GM21381 (cell line): ENCODE results near the gene B4GALNT4.
A peak's percentile ranks its signal among the peaks of the same experiment; 100 is the strongest.
"Not testable (repeated sequence)": the region's sequence is repeated elsewhere in the genome, so short reads cannot be mapped to it uniquely, and the experiment has no call there.

Experiments
- ATAC-seq: cut with Tn5 transposase; IDR thresholded peaks from one replicate; pipeline ENCODE4 v1.9.1; 2021; ENCODE audit warnings: mild to moderate bottlenecking, moderate library complexity; ENCODE audit not compliant: unreplicated experiment

Gene B4GALNT4

GRCh38 chr11:369336-370018 is at the start of gene B4GALNT4:
Gene B4GALNT4, plus strand, starts transcription at chr11:369499. Its CDS starts 305 bp downstream, at chr11:369804.
- no peak for ATAC-seq

- ATAC-seq = not testable (repeated sequence)
These were observed 49.4 kb upstream of the B4GALNT4 start for GRCh38 chr11:319888-320273.

GRCh38 chr11:324156-324555 is 45.1 kb upstream of the B4GALNT4 start:
- no peak for ATAC-seq

- not testable (repeated sequence) for ATAC-seq
These were observed 44.4 kb upstream of the B4GALNT4 start for GRCh38 chr11:324593-325517.

DNA sequence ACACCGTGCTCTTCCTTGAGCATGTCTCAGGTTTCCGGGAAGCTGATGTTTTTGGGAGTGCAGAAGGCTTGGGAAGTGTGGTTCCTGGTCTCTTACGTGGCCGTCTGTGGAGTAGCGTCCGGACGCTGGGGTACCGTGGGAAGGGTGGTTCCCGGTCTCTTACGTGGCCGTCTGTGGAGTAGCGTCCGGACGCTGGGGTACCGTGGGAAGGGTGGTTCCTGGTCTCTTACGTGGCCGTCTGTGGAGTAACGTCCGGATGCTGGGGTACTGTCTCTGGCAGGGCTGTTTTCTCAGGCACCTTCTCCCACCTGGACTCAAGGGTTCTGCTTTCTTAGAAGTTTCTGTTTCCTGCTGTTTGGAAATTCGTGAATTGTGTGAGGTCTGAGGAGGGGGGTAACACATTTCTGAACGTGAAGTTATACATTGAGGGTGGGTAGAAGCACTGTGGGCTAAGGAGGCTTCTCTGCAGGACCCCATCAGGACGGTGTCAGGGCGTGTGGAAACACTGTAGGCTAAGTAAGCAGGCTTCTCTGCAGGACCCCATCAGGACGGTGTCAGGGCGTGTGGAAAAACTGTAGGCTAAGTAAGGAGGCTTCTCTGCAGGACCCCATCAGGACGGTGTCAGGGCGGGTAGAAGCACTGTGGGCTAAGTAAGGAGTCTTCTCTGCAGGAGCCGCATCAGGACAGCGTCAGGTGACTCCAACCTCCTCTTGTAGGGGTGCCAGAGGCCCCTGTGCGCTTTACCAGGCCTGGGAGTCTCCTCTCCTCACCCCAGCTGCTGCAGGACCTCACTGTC is 43.3 kb upstream of the B4GALNT4 start:
- no peak for ATAC-seq

DNA sequence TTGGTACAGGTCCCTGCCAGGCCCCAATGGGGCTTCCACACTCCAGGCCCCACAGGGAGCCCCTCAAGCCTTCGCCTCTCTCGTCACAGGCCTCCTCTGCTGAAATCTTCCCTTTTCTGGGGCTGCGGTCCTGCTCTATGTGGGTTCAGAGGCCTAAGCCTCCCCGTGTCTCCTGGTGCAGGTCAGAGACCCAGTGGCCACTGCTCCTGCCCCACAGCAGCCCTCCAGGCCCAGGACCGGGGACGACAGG is 42.8 kb upstream of the B4GALNT4 start:
- no peak for ATAC-seq

DNA sequence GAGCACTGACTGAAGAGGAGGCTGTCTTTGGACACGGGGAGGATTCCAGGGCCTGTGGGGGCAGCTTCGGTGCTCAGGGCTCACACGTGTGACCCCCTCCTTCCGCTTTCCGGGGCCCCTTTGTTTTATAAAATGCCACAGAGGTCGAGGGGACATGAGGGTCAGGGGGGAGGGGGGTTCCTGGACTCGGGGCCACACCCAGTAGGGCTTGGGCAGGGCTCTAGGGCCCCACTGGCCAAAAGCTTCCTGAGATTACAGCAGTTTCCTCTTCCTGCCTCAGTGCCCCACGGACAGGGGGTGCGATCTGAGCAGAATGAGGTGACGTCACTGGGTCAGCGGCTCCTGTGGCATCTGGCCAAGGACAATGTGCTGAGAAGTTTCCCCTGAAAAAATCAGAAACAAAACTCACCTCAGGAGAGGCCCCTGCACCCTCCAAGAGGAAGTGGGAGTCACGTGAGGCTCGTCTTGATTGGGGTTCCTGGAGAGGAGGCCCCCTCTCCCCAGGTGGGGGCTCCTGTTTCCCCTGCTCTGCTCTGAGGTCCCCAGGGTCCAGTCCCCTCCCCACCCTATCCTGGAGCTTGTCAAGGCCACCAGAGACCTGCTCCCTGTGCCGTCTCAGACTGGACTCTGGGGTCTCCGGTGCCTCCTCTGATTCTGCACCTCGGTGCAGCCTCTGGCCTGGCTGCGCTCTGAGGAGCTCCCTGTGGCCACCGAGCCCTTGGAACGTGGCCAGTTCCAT is 42.3 kb upstream of the B4GALNT4 start:
- peak; percentile 76 for ATAC-seq

DNA sequence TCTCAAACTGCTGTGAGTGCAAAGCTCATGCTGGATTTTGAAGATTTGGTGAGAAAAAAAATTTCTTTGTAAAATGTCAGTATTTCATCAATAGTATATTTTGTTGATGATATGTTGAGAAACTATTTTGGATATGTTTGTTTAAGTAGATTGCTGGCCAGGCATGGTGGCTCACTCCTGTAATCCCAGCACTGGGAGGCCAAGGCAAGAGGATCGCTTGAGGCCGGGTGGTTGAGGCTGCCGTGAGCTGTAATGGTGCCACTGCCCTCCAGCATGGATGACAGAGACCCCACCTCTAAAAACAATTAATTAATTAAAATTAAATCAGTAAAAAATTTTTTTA is 41.7 kb upstream of the B4GALNT4 start:
- ATAC-seq = no peak

DNA sequence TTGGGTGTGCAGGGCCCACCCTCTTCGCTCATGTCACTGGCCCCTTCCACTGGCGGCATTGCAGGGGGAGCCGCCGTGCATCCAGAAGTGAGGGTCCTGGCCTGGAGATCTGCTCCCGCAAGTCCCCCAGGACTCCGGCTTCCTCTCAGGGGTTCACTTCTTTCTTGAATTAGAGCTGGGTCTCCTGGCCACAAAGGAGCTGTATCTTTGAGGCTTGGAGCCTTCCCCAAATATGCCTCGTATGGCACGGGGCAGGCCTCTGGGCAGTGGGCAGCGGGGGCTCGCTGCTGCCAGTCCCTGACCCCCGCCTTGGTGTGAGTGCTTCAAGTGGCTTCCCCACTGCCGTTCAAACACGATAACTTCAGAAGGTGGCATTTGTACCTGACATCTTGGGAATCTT is 41.3 kb upstream of the B4GALNT4 start:
- ATAC-seq = no peak

DNA sequence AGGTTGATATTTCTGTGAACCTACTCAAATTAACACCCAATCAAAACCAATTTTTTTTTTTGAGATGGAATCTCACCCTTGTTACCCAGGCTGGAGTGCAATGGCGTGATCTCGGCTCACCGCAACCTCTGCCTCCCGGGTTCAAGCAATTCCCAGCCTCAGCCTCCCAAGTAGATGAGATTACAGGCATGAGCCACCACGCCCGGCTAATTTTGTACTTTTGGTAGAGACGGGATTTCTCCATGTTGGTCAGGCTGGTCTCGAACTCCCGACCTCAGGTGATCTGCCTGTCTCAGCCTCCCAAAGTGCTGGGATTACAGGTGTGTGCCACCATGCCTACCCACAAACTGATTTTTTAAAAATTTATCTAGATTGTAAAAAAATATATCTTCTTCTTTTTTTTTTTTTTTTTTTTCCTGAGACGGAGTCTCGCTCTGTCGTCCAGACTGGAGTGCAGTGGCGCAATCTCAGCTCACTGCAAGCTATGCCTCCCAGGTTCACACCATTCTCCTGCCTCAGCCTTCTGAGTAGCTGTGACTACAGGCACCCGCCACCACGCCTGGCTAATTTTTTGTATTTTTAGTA is 40.7 kb upstream of the B4GALNT4 start:
- ATAC-seq = not testable (repeated sequence)

DNA sequence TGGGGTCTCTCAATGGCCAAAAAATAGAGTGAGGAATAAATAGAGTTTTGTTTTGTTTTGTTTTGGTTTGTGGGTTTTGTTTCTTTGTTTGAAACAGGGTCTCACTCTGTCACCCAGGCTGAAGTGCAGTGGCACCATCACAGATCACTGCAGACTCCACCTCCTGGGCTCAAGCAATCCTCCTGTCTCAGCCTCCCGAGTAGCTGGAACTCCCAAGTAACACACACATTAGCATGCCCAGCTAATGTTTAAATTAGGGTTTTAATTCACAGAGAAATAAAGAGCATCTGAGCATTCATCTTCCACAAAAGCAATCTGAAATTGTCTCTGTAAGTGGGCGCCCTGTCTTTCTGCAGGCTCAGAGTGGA is 39.4 kb upstream of the B4GALNT4 start:
- ATAC-seq = no peak

- ATAC-seq = no peak
These were observed 39.0 kb upstream of the B4GALNT4 start for GRCh38 chr11:330307-330693.

- no peak for ATAC-seq
These were observed 38.5 kb upstream of the B4GALNT4 start for GRCh38 chr11:330694-331357.

DNA sequence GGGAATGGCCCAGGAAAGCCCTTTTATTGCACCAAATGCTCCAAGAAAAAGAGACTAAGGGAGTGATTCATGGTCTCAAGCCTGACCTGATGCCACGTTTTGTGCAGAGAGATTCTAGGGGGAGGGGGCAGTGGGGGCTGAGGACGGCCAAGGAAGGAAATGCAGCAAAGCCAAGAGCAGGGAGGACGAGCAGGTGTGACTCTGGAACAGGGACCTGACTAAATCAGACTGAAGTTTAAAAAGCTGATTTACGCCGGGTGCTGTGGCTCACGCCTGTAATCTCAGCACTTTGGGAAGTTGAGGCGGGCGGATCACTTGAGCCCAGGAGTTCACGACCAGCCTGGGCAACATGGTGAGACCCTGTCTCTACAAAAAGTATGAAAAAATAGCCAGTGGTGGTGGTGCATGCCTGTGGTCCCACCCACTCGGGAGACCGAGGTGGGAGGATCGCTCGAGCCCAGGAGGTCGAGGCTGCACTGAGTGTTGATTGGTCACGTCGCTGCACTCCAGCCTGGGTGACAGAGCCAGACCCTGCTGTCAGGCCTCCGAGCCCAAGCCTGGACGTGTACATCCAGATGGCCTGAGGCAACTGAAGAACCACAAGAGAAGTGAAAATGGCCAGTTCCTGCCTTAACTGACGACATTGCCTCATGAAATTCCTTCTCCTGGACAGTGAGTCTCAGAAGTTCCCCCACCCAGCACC is 37.8 kb upstream of the B4GALNT4 start:
- no peak for ATAC-seq

GRCh38 chr11:332651-333480 is 36.4 kb upstream of the B4GALNT4 start:
- ATAC-seq = no peak

DNA sequence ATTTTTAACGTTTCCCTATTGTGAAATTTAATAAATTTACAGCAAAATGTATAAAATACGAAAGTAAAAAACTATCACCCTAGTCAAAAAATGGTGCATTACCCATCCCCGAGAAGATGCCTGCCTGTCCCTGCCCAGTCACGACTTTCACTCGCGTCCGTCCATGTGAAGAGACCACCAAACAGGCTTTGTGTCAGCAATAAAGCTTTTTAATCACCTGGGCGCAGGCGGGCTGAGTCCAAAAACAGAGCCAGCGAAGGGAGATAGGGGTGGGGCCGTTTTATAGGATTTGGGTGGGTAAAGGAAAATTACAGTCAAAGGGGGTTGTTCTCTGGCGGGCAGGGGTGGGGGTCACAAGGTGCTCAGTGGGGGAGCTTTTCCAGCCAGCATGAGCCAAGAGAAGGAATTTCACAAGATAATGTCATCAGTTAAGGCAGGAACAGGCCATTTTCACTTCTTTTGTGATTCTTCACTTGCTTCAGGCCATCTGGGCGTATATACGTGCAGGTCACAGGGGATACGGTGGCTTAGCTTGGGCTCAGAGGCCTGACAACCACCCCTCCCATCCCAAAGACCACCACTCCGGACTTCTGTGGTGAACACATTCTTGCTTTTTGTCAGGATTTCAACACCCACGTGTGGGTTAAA is 35.6 kb upstream of the B4GALNT4 start:
- ATAC-seq = not testable (repeated sequence)

GRCh38 chr11:334264-334994 is 34.9 kb upstream of the B4GALNT4 start:
- ATAC-seq = no peak
